Stomach (tissue), 4 donors: Measurements from ENCODE around the gene SF3B3.

ENCODE experiments used
- EP300 ChIP-seq: sonication (generic); formaldehyde crosslinking; IDR thresholded peaks from one replicate; pipeline ENCODE4 v1.6.1; 2017; ENCODE audit warnings: antibody characterized with exemption
- POLR2A ChIP-seq, 4 donors: fragments of 450-650 bp; IDR thresholded peaks; one replicate each; pipeline ENCODE4 v1.6.1; 2016; ENCODE audit warnings: antibody characterized with exemption in 4 of 4, control low read depth in 2 of 4, mild to moderate bottlenecking in 1 of 4, moderate library complexity in 1 of 4
- POLR2AphosphoS5 ChIP-seq, 3 donors: sonication (generic); formaldehyde crosslinking; IDR thresholded peaks; one replicate each; pipeline ENCODE4 v1.6.1; 2016; ENCODE audit warnings: antibody characterized with exemption in 3 of 3
- TF ChIP-seq, protein P1 (sequence below), 7 experiments: fragments of 450-650 bp in 4 of 7; fragments of 200-600 bp in 3 of 7; sonication (generic) in 3 of 7; IDR thresholded peaks; one replicate each; pipeline ENCODE4 v1.5.1; 2016 to 2019; ENCODE audit warnings: antibody characterized with exemption in 7 of 7, control low read depth in 2 of 7, mild to moderate bottlenecking in 1 of 7

GRCh38 chr16:70604407-70605282, 81.0 kb downstream of the SF3B3 start:
- no peak for TF ChIP-seq POLR2A (IDR thresholded peaks at IDR 0.05)
- no peak for TF ChIP-seq POLR2AphosphoS5 (IDR thresholded peaks at IDR 0.05)
- TF ChIP-seq, protein P1, sequence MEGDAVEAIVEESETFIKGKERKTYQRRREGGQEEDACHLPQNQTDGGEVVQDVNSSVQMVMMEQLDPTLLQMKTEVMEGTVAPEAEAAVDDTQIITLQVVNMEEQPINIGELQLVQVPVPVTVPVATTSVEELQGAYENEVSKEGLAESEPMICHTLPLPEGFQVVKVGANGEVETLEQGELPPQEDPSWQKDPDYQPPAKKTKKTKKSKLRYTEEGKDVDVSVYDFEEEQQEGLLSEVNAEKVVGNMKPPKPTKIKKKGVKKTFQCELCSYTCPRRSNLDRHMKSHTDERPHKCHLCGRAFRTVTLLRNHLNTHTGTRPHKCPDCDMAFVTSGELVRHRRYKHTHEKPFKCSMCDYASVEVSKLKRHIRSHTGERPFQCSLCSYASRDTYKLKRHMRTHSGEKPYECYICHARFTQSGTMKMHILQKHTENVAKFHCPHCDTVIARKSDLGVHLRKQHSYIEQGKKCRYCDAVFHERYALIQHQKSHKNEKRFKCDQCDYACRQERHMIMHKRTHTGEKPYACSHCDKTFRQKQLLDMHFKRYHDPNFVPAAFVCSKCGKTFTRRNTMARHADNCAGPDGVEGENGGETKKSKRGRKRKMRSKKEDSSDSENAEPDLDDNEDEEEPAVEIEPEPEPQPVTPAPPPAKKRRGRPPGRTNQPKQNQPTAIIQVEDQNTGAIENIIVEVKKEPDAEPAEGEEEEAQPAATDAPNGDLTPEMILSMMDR (IDR thresholded peaks at IDR 0.05): no peak
- no peak for TF ChIP-seq EP300
